ENCODE data around the gene IL17D.

GRCh38 chr13:20760872-20761271, 57.4 kb downstream of the IL17D start:
- TF ChIP-seq CTCF (IDR thresholded peaks at IDR 0.05; ENCODE audit: low read length) (no peak), EZH2 (IDR thresholded peaks at IDR 0.05; ENCODE audit: borderline replicate concordance, low read length) (no peak)
